NCI-H2196 treated with DMSO at 0.1 percent for 48 hours (cell line): ENCODE measurements around the gene ME1.
"Not testable (repeated sequence)": the region's sequence is repeated elsewhere in the genome, so short reads cannot be mapped to it uniquely, and the experiment has no call there.

Source experiments
- DNase-seq: peaks from one replicate; lab custom pipeline; 2025; ENCODE audit not compliant: unreplicated experiment; lab: John Stamatoyannopoulos, UW

Gene ME1

GRCh38 chr6:83430611-83431544 lies at the start of gene ME1:
Gene ME1 (minus strand): TSS chr6:83431051. CDS start chr6:83430954, 97 bp downstream.
- DNase-seq: no peak

- DNase-seq: no peak
These were observed 49.6 kb upstream of the ME1 start for GRCh38 chr6:83480470-83480869.

- DNase-seq: no peak
These were observed 48.5 kb upstream of the ME1 start for GRCh38 chr6:83479389-83479788.

- no peak for DNase-seq
These were observed 46.1 kb upstream of the ME1 start for GRCh38 chr6:83476971-83477370.

- no peak for DNase-seq
These were observed 43.5 kb upstream of the ME1 start for GRCh38 chr6:83474309-83474708.

- DNase-seq: no peak
These were observed 41.9 kb upstream of the ME1 start for GRCh38 chr6:83472767-83473166.

- DNase-seq: no peak
These were observed 39.7 kb upstream of the ME1 start for GRCh38 chr6:83470587-83470986.

GRCh38 chr6:83470001-83470400 lies 39.1 kb upstream of the ME1 start:
- DNase-seq: no peak

- DNase-seq: no peak
These were observed 36.8 kb upstream of the ME1 start for GRCh38 chr6:83467620-83468036.

- DNase-seq: no peak
These were observed 35.5 kb upstream of the ME1 start for GRCh38 chr6:83466328-83466727.

- DNase-seq: no peak
These were observed 33.7 kb upstream of the ME1 start for GRCh38 chr6:83464381-83465140.

- no peak for DNase-seq
These were observed 33.0 kb upstream of the ME1 start for GRCh38 chr6:83463886-83464285.

GRCh38 chr6:83462524-83462923 lies 31.7 kb upstream of the ME1 start:
- DNase-seq: no peak

- no peak for DNase-seq
These were observed 30.6 kb upstream of the ME1 start for GRCh38 chr6:83461438-83461837.

GRCh38 chr6:83459663-83460062 lies 28.8 kb upstream of the ME1 start:
- no peak for DNase-seq

- not testable (repeated sequence) for DNase-seq
These were observed 19.2 kb upstream of the ME1 start for GRCh38 chr6:83450015-83450414.

GRCh38 chr6:83444086-83444699 lies 13.3 kb upstream of the ME1 start:
- not testable (repeated sequence) for DNase-seq

- no peak for DNase-seq
These were observed 12.7 kb upstream of the ME1 start for GRCh38 chr6:83443516-83443915.

GRCh38 chr6:83442752-83443151 lies 11.9 kb upstream of the ME1 start:
- no peak for DNase-seq

GRCh38 chr6:83439201-83439600 lies 8.3 kb upstream of the ME1 start:
- DNase-seq: no peak

- no peak for DNase-seq
These were observed 5.8 kb upstream of the ME1 start for GRCh38 chr6:83436674-83437073.

GRCh38 chr6:83433177-83433576 lies 2.3 kb upstream of the ME1 start:
- no peak for DNase-seq
